BLaER1 (cell line): ENCODE data around the gene OR6C6.
"Not testable (repeated sequence)": the region's sequence is repeated elsewhere in the genome, so short reads cannot be mapped to it uniquely, and the experiment has no call there.

Experiments
- H3K27ac ChIP-seq: shearing (Covaris generic); formaldehyde crosslinking; 2 replicates; pipeline ENCODE4 v1.8.1; 2022
- H3K27me3 ChIP-seq: shearing (Covaris generic); formaldehyde crosslinking; 2 replicates; pipeline ENCODE4 v1.8.1; 2022
- H3K36me3 ChIP-seq: shearing (Covaris generic); formaldehyde crosslinking; 2 replicates; pipeline ENCODE4 v1.8.1; 2022
- H3K4me1 ChIP-seq: shearing (Covaris generic); formaldehyde crosslinking; 2 replicates; pipeline ENCODE4 v1.8.1; 2022
- H3K4me2 ChIP-seq: shearing (Covaris generic); formaldehyde crosslinking; 2 replicates; pipeline ENCODE4 v1.8.1; 2022
- H3K4me3 ChIP-seq: shearing (Covaris generic); formaldehyde crosslinking; 2 replicates; pipeline ENCODE4 v1.8.1; 2022
- H3K9ac ChIP-seq: shearing (Covaris generic); formaldehyde crosslinking; 2 replicates; pipeline ENCODE4 v1.8.1; 2022
- H3K9me3 ChIP-seq: shearing (Covaris generic); formaldehyde crosslinking; 2 replicates; pipeline ENCODE4 v1.8.1; 2022
- H4K20me1 ChIP-seq: shearing (Covaris generic); formaldehyde crosslinking; 2 replicates; pipeline ENCODE4 v1.8.1; 2022
- Cebpa-rat ChIP-seq: shearing (Covaris generic); IDR thresholded peaks from 2 replicates; pipeline ENCODE4 v1.8.1; 2022

OR6C6 gene

DNA sequence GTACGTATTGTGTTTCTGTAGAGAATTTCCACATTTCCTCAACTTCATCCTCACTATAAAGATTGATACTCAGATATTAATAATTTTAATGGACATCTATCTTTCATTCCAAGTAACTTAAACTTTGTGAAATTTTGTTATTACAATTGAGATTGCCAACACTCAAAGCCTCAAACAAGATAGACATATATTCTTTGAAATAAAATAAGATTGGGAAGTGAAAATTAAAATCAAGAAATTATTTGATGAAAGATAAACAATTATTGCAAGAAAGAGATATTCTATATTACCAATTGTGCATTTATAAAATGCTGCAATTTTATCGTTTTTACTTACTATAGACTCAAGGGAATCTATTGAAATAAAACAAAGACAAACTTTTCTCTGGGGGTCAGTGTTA is at the start of gene OR6C6:
Gene OR6C6 (minus strand): TSS at position 101 of the 400 bp plus-strand sequence. CDS start 1,337 bp downstream, outside the sequence.
- Histone ChIP-seq H3K4me1 (no peaks in the 10 kb centered on the region), H3K27ac (no peak within 1 kb of the TSS), H3K9ac (no peak within 1 kb of the TSS), H3K9me3 (no peaks in the 10 kb centered on the region), H3K36me3 (no peaks in the 10 kb centered on the region), H4K20me1 (no peaks in the 10 kb centered on the region), H3K4me3 (no peak within 1 kb of the TSS), H3K27me3 (no peaks in the 10 kb centered on the region), H3K4me2 (no peak within 1 kb of the TSS)
- TF ChIP-seq Cebpa-rat: no peak

DNA sequence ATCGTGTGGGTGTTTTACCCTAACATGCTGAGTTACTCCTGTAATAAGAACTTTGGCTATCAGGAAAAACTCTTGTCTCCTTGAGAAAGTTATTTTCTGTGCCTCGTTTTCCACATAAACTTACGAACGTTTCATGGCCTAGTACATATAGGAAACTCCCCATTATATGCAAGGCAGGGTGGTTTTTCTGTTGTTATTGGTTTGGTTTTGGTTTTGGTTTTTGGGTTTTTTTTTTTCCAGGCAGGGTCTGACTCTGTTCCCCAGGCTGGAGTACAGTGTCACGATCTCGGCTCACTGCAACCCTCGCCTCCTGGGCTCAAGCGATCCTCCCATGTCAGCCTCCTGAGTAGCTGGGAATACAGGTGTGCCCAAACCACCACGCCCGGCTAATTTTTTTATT is 39.6 kb upstream of the OR6C6 start:
- H3K4me3 ChIP-seq: no peak overlapping the region
- no peaks in the 10 kb centered on the region for H3K9me3 ChIP-seq
- H3K27ac ChIP-seq: no peak overlapping the region
- no peaks in the 10 kb centered on the region for H4K20me1 ChIP-seq
- no peaks in the 10 kb centered on the region for H3K27me3 ChIP-seq
- H3K9ac ChIP-seq: no peak overlapping the region
- TF ChIP-seq Cebpa-rat: no peak
- H3K4me1 ChIP-seq: no peaks in the 10 kb centered on the region
- H3K36me3 ChIP-seq: no peaks in the 10 kb centered on the region
- H3K4me2 ChIP-seq: no peak overlapping the region

GRCh38 chr12:55330446-55330845 is 34.1 kb upstream of the OR6C6 start, which contains the start of gene OR6C3:
OR6C3 (plus strand) TSS chr12:55330746; CDS start chr12:55331701, 955 bp downstream.
- H3K9me3 ChIP-seq: no peaks in the 10 kb centered on the region
- H3K27me3 ChIP-seq: no peaks in the 10 kb centered on the region
- no peaks in the 10 kb centered on the region for H4K20me1 ChIP-seq
- no peak within 1 kb of the TSS for H3K27ac ChIP-seq
- H3K4me3 ChIP-seq: no peak within 1 kb of the TSS
- H3K36me3 ChIP-seq: no peaks in the 10 kb centered on the region
- no peaks in the 10 kb centered on the region for H3K4me1 ChIP-seq
- H3K9ac ChIP-seq: no peak within 1 kb of the TSS
- TF ChIP-seq Cebpa-rat: no peak
- no peak within 1 kb of the TSS for H3K4me2 ChIP-seq

DNA sequence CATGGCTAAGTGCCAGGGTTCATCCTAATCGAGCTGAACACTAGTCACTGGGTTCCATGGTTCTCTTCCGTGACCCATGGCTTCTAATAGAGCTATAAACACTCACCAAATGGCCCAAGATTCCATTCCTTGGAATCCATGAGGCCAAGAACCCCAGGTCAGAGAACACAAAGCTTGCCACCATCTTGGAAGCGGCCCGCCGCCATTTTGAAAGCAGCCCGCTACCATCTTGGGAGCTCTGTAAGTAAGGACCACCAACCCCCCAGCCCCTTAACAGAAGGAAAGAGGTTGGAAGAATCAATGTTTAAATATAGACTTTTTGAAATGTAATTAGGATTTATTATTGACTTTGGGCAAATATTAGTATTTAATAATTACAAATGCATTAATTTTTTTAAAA is 29.4 kb upstream of the OR6C6 start:
- not testable (repeated sequence) for H3K27me3 ChIP-seq, H3K4me2 ChIP-seq, H3K27ac ChIP-seq, H3K4me3 ChIP-seq, H4K20me1 ChIP-seq, H3K36me3 ChIP-seq, H3K4me1 ChIP-seq, H3K9ac ChIP-seq, H3K9me3 ChIP-seq

DNA sequence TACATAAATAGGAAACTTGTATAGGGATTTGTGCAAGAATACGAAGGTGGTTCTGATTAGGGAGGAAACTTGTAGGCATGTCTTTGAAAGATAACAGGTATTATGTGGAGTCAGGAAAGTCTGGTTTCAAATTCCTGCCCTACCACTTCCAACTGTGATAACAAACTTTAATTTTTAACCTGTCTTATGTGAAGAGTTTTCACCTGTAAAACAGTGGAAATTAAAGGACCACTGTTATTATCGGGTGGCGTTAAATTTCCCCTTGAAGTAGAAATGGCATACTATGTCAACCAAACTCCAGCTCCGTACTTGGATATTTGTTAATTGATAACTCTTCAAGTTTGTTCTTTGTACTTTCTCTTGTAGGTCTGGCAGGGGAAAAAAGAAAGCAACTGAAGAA is 23.8 kb upstream of the OR6C6 start:
- Histone ChIP-seq H3K9me3 (no peaks in the 10 kb centered on the region), H3K4me2 (no peak overlapping the region), H3K36me3 (no peaks in the 10 kb centered on the region), H3K4me3 (no peak overlapping the region), H3K4me1 (no peaks in the 10 kb centered on the region), H3K9ac (no peak overlapping the region), H4K20me1 (no peaks in the 10 kb centered on the region), H3K27me3 (no peaks in the 10 kb centered on the region), H3K27ac (no peak overlapping the region)
- no peak for TF ChIP-seq Cebpa-rat

- no peak within 1 kb of the TSS for H3K4me2 ChIP-seq
- no peak within 1 kb of the TSS for H3K9ac ChIP-seq
- no peaks in the 10 kb centered on the region for H4K20me1 ChIP-seq
- no peak within 1 kb of the TSS for H3K4me3 ChIP-seq
- no peak within 1 kb of the TSS for H3K27ac ChIP-seq
- no peaks in the 10 kb centered on the region for H3K27me3 ChIP-seq
- no peaks in the 10 kb centered on the region for H3K36me3 ChIP-seq
- TF ChIP-seq Cebpa-rat: no peak
- no peaks in the 10 kb centered on the region for H3K4me1 ChIP-seq
- H3K9me3 ChIP-seq: no peaks in the 10 kb centered on the region
Measured at GRCh38 chr12:55314043-55314442, 17.7 kb upstream of the OR6C6 start, which contains the start of gene OR6C1. OR6C1 (plus strand) TSS chr12:55314343; CDS start chr12:55320600, 6,257 bp downstream.

DNA sequence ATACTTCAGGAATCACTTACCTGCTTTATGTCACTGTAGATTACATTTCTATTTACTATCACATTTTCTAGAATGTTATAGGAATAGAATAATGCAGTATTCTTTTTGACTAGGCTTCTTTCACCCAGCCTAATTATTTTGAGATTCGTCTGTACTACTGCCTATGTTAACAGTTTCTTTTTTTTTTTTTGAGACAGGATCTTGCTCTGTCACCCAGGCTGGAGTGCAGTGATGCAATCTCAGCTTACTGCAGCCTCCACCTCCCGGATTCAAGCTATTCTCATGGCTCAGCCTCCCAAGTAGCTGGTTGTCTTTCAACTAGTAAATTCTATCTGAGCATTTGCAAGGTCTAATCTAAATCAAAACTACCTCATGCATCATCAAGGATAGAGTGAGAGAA is 6.4 kb downstream of the OR6C6 start:
- no peaks in the 10 kb centered on the region for H3K4me1 ChIP-seq
- no peak overlapping the region for H3K27ac ChIP-seq
- no peaks in the 10 kb centered on the region for H3K27me3 ChIP-seq
- no peaks in the 10 kb centered on the region for H3K36me3 ChIP-seq
- H3K9me3 ChIP-seq: no peaks in the 10 kb centered on the region
- no peak overlapping the region for H3K4me3 ChIP-seq
- no peaks in the 10 kb centered on the region for H4K20me1 ChIP-seq
- no peak overlapping the region for H3K9ac ChIP-seq
- no peak overlapping the region for H3K4me2 ChIP-seq
- TF ChIP-seq Cebpa-rat: no peak

DNA sequence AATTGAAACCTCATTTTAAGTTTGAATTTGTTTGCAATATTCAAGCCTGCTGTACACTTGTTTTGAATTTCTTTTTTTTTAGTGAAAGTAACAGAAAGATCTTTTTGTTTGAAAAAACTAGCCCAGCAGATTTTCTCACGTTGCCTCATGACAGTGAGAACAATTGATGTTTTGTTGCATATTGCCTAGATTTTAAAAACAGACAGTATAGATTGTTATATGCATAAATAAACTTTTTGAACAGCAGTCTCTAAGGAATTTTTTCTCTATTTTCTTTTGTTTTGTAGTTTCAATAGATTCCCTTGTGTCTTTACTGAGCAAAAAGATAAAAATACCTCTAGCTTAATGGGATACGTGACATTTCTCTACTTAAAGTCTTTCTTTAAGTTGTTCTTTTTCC is 15.4 kb downstream of the OR6C6 start:
- no peak for TF ChIP-seq Cebpa-rat
- H3K27me3 ChIP-seq: no peaks in the 10 kb centered on the region
- no peak overlapping the region for H3K4me2 ChIP-seq
- no peaks in the 10 kb centered on the region for H3K36me3 ChIP-seq
- H3K27ac ChIP-seq: no peak overlapping the region
- no peak overlapping the region for H3K9ac ChIP-seq
- 0 out of 2 replicates have a peak, but pooled peaks cover 3% of the 10 kb centered on the region for H3K9me3 ChIP-seq
- H3K4me1 ChIP-seq: no peaks in the 10 kb centered on the region
- H4K20me1 ChIP-seq: no peaks in the 10 kb centered on the region
- H3K4me3 ChIP-seq: no peak overlapping the region

- no peak for TF ChIP-seq Cebpa-rat
- no peak overlapping the region for H3K4me3 ChIP-seq
- H3K27ac ChIP-seq: no peak overlapping the region
- no peaks in the 10 kb centered on the region for H3K27me3 ChIP-seq
- no peaks in the 10 kb centered on the region for H4K20me1 ChIP-seq
- no peaks in the 10 kb centered on the region for H3K36me3 ChIP-seq
- no peaks in the 10 kb centered on the region for H3K4me1 ChIP-seq
- no peaks in the 10 kb centered on the region for H3K9me3 ChIP-seq
- no peak overlapping the region for H3K9ac ChIP-seq
- H3K4me2 ChIP-seq: no peak overlapping the region
Measured at GRCh38 chr12:55258303-55258702, 38.1 kb downstream of the OR6C6 start.

- H3K4me2 ChIP-seq: no peak overlapping the region
- no peaks in the 10 kb centered on the region for H4K20me1 ChIP-seq
- no peak overlapping the region for H3K27ac ChIP-seq
- no peak overlapping the region for H3K9ac ChIP-seq
- H3K9me3 ChIP-seq: no peaks in the 10 kb centered on the region
- H3K4me3 ChIP-seq: no peak overlapping the region
- H3K4me1 ChIP-seq: no peaks in the 10 kb centered on the region
- no peaks in the 10 kb centered on the region for H3K36me3 ChIP-seq
- TF ChIP-seq Cebpa-rat: no peak
- no peaks in the 10 kb centered on the region for H3K27me3 ChIP-seq
Measured at GRCh38 chr12:55256831-55257230, 39.5 kb downstream of the OR6C6 start.

GRCh38 chr12:55253281-55253680 is 43.1 kb downstream of the OR6C6 start:
- no peaks in the 10 kb centered on the region for H3K27me3 ChIP-seq
- no peaks in the 10 kb centered on the region for H3K4me1 ChIP-seq
- no peak overlapping the region for H3K9ac ChIP-seq
- H3K4me2 ChIP-seq: no peak overlapping the region
- no peaks in the 10 kb centered on the region for H4K20me1 ChIP-seq
- H3K4me3 ChIP-seq: no peak overlapping the region
- no peak overlapping the region for H3K27ac ChIP-seq
- no peak for TF ChIP-seq Cebpa-rat
- H3K9me3 ChIP-seq: no peaks in the 10 kb centered on the region
- no peaks in the 10 kb centered on the region for H3K36me3 ChIP-seq
